Neural crest cell (in vitro differentiated cells): Measurements from ENCODE around the gene GMDS. TPM values are rescaled to one million over a fixed set of nuclear protein-coding genes. Genes with fewer than 3 reads are reported as not detected.
A peak's percentile ranks its signal among the peaks of the same experiment; 100 is the strongest.

Experiments
- DNase-seq: peaks from one replicate; pipeline ENCODE4 v3.0.0; 2021; ENCODE audit warnings: low read depth, mixed read lengths, low spot score
- H3K27ac Mint-ChIP-seq: one replicate; pipeline ENCODE4 v1.8.0; 2021; ENCODE audit warnings: mild to moderate bottlenecking, mixed read lengths; ENCODE audit not compliant: unreplicated experiment
- H3K27me3 Mint-ChIP-seq: 2 replicates; pipeline ENCODE4 v1.8.0; 2021; ENCODE audit warnings: low read depth, mild to moderate bottlenecking, mixed read lengths
- H3K36me3 Mint-ChIP-seq: 2 replicates; pipeline ENCODE4 v1.8.0; 2021; ENCODE audit warnings: low read depth, mild to moderate bottlenecking, mixed read lengths
- H3K4me1 Mint-ChIP-seq: 2 replicates; pipeline ENCODE4 v1.8.0; 2021; ENCODE audit warnings: mixed read lengths
- H3K4me3 Mint-ChIP-seq: one replicate; pipeline ENCODE4 v1.8.0; 2021; ENCODE audit warnings: mild to moderate bottlenecking, mixed read lengths
- H3K9me3 Mint-ChIP-seq: 2 replicates; pipeline ENCODE4 v1.8.0; 2021; ENCODE audit warnings: mixed read lengths
- total RNA-seq: library from RNA; stranded (reverse); gene quantifications from 2 replicates; pipeline ENCODE4 v1.2.1, GENCODE V29; 2021
- TF ChIP-seq, protein P1 (sequence below): fragments of 200-600 bp; sonication (generic); conservative IDR thresholded peaks from 2 replicates; pipeline ENCODE4 v1.5.0; 2021; ENCODE audit warnings: antibody characterized with exemption, mild to moderate bottlenecking

GMDS gene
- total RNA-seq, 1 donor from 2014 or later = 16.1 TPM

DNA sequence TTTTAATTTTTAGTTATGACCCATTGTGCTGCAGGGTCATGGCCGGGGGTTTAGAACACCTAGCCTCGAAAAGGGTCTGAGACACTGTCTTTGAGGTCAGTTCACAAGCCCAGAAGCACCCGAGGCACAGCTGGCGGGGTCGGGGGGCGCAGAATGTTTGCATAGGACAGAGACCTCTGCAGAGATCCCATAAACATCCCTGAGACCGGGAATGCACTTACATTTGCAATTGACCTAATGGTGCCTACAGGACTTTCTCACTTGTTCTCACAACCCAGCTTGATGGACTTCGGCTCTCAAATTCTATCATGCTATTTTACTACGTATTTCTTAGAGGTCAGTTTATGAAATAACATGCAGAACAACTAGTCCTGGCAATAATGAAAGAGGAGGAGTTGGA lies 669.2 kb downstream of the GMDS start:
- peaks cover 7% of the 10 kb centered on the region for H3K36me3 Mint-ChIP-seq
- TF ChIP-seq, protein P1, sequence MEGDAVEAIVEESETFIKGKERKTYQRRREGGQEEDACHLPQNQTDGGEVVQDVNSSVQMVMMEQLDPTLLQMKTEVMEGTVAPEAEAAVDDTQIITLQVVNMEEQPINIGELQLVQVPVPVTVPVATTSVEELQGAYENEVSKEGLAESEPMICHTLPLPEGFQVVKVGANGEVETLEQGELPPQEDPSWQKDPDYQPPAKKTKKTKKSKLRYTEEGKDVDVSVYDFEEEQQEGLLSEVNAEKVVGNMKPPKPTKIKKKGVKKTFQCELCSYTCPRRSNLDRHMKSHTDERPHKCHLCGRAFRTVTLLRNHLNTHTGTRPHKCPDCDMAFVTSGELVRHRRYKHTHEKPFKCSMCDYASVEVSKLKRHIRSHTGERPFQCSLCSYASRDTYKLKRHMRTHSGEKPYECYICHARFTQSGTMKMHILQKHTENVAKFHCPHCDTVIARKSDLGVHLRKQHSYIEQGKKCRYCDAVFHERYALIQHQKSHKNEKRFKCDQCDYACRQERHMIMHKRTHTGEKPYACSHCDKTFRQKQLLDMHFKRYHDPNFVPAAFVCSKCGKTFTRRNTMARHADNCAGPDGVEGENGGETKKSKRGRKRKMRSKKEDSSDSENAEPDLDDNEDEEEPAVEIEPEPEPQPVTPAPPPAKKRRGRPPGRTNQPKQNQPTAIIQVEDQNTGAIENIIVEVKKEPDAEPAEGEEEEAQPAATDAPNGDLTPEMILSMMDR = no peak
- H3K27me3 Mint-ChIP-seq = no peaks in the 10 kb centered on the region
- H3K4me1 Mint-ChIP-seq = peaks cover 31% of the 10 kb centered on the region
- H3K4me3 Mint-ChIP-seq = no peak overlapping the region
- H3K27ac Mint-ChIP-seq = no peak overlapping the region
- no peak for DNase-seq
- peaks cover 7% of the 10 kb centered on the region for H3K9me3 Mint-ChIP-seq

GRCh38 chr6:1575210-1576041 lies 670.0 kb downstream of the GMDS start:
- Mint-ChIP-seq H3K4me3 (peak overlapping the region; percentile 18), H3K36me3 (peaks cover 12% of the 10 kb centered on the region), H3K9me3 (peaks cover 12% of the 10 kb centered on the region), H3K4me1 (peaks cover 31% of the 10 kb centered on the region), H3K27me3 (no peaks in the 10 kb centered on the region), H3K27ac (peak overlapping the region; percentile 81)
- TF ChIP-seq, protein P1 = no peak
- DNase-seq = no peak

DNA sequence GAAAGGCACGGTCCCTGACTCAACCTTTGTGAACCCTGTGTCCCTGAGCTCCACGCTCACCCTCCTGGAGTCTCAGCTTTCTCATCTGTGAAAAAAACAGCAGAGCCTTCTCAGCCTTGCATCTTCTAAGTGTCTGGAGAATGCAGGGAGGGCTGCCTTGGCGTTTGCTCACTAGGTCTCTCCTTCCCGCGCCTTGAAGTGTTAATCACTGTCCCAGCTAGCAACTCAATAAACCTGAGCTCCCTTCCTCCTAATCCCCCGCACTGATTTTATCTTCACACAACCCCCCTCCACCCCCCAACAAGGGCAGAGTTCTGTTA lies 670.6 kb downstream of the GMDS start:
- Mint-ChIP-seq H3K4me1 (peaks cover 31% of the 10 kb centered on the region), H3K27ac (peak overlapping the region; percentile 81), H3K27me3 (no peaks in the 10 kb centered on the region), H3K9me3 (peaks cover 12% of the 10 kb centered on the region), H3K36me3 (peaks cover 12% of the 10 kb centered on the region), H3K4me3 (no peak overlapping the region)
- DNase-seq = no peak
- TF ChIP-seq, protein P1 = no peak

GRCh38 chr6:1574083-1574761 lies 671.2 kb downstream of the GMDS start:
- H3K4me1 Mint-ChIP-seq = peaks cover 30% of the 10 kb centered on the region
- no peak overlapping the region for H3K27ac Mint-ChIP-seq
- no peak overlapping the region for H3K4me3 Mint-ChIP-seq

More at GRCh38 chr6:1574083-1574761, 671.2 kb downstream of the GMDS start:
- TF ChIP-seq, protein P1 = no peak
- peaks cover 12% of the 10 kb centered on the region for H3K36me3 Mint-ChIP-seq
- H3K27me3 Mint-ChIP-seq = no peaks in the 10 kb centered on the region
- DNase-seq = no peak
- peaks cover 12% of the 10 kb centered on the region for H3K9me3 Mint-ChIP-seq
